Epidermal melanocyte (primary cell): Measurements from ENCODE around the gene TOR1AIP1.
"Not testable (repeated sequence)": the region's sequence is repeated elsewhere in the genome, so short reads cannot be mapped to it uniquely, and the experiment has no call there.

ENCODE experiments used
- DNase-seq: peaks from one replicate; pipeline ENCODE4 v3.0.0; 2011; ENCODE audit warnings: low spot score; ENCODE audit not compliant: insufficient read length

TOR1AIP1 gene

GRCh38 chr1:179882253-179883039 lies at the start of gene TOR1AIP1:
Gene TOR1AIP1, plus strand, starts transcription at chr1:179882285. Its CDS starts 218 bp downstream, at chr1:179882503.
- DNase-seq = peak; percentile 69

GRCh38 chr1:179836686-179837445 lies 45.2 kb upstream of the TOR1AIP1 start:
- not testable (repeated sequence) for DNase-seq

DNA sequence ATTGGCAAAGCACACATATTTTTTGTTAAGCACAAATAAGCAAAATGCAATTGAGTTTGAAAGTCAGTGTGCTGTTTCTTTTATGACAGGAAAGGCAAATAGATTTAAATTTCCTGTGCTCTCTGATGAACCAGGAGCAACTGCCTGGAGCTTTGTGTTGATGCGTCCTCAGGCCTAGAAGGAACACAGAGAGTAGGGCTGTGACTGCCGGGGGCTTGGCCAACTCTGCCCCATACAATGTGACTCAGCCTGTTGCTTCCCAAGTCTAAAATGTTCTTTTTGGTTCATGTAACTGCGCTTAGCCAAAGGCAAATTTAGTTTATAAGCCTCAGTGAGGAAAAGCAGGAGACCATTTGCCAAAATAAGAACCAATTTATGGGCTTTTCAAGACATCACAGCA lies 42.0 kb upstream of the TOR1AIP1 start:
- no peak for DNase-seq

GRCh38 chr1:179848233-179848632 lies 33.9 kb upstream of the TOR1AIP1 start:
- DNase-seq = no peak

DNA sequence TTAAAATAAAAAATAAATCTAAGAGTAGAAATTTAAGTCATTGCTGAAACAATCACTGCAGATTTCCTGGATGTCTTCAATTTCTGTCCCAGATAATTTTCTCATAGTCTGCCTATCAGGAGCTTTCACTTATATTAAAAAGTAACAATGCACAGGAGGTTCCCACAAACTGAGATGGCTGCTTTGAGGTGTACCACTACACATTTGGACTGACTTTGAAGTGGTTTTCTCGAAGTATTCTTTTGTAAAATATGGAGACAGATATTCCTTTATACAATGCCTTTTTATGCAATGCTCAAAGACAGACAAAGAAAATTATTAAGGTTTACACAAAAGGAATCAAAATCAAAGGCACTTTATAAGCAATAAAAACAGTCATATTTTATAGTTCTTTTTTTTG lies 29.0 kb upstream of the TOR1AIP1 start:
- no peak for DNase-seq

DNA sequence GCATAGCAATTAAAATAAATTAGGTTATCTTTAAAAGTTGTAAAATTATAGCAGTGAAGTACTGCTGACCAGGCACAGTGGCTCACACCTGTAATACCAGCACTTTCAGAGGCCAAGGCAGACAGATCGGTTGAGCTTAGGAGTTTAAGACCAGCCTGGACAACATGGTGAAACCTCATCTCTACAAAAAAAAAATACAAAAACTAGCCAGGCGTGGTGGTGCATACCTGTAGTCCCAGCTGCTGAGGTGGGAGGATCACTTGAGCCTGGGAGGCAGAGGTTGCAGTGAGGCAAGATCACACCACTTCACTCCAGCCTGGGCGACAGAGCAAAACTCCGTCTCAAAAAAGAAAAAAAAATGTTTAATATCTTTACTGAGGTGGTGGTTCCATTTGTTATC lies 26.3 kb upstream of the TOR1AIP1 start:
- DNase-seq = not testable (repeated sequence)

DNA sequence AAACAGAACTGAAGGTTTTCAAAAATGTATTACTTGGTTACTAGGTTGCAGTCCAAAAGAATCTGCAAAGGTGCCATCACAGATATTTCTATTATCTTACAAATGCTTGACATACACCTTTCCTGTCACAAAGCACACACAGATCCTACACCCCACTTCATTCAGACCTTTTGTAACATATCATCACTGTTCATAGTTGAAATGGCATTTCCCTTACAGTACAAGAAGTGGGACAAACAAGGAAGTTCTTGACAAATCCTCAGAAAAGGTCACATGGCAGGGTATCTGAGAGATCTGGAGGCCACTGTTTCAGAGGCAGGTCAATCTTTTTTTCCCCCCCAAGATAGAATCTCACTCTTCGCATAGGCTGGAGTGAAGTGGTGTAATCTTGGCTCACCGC lies 25.8 kb upstream of the TOR1AIP1 start:
- DNase-seq = no peak

GRCh38 chr1:179857009-179857408 lies 25.1 kb upstream of the TOR1AIP1 start:
- no peak for DNase-seq

- no peak for DNase-seq
Measured at GRCh38 chr1:179860652-179861051, 21.4 kb upstream of the TOR1AIP1 start.

GRCh38 chr1:179865377-179865776 lies 16.7 kb upstream of the TOR1AIP1 start:
- DNase-seq = no peak

DNA sequence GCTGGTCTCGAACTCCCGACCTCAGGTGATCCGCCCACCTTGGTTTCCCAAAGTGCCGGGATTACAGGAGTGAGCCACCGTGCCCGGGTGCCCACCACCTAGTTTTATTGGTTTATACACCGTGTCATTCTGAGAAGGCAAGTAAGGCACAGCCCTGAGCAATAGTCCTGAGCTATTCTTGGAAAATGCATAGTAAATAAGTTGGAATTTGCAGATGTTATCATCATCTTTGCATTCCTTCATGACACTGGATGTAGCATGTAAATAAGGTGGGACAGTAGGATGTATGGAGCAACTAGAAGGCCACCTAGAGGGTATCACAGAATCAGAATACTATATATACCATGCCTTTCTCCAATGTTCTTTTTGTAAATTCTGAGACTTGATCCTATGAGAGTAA lies 15.5 kb upstream of the TOR1AIP1 start:
- no peak for DNase-seq

- peak; percentile 49 for DNase-seq
Measured at GRCh38 chr1:179867493-179868330, 14.4 kb upstream of the TOR1AIP1 start.

- no peak for DNase-seq
Measured at GRCh38 chr1:179870870-179871269, 11.2 kb upstream of the TOR1AIP1 start.

DNA sequence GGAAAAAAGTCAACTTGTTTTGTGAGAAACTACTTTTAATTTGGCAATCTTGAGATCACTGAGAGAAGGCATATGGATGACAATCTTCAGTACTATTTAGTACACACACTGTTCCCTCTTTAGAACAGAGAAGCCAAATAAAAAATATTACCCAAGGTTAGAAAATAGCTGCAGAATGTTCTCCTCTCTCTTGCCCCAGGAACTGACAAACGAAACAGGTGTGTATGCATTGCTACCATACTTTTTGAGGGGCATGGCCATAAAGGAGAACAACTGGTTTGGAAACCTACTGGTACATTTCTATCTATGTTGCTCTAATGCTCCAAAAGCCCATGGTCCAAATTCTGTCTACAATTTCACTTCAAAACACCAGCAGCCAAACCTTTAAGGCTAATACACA lies 10.1 kb upstream of the TOR1AIP1 start:
- no peak for DNase-seq

GRCh38 chr1:179872558-179872957 lies 9.5 kb upstream of the TOR1AIP1 start:
- no peak for DNase-seq

GRCh38 chr1:179873438-179873851 lies 8.6 kb upstream of the TOR1AIP1 start:
- no peak for DNase-seq

DNA sequence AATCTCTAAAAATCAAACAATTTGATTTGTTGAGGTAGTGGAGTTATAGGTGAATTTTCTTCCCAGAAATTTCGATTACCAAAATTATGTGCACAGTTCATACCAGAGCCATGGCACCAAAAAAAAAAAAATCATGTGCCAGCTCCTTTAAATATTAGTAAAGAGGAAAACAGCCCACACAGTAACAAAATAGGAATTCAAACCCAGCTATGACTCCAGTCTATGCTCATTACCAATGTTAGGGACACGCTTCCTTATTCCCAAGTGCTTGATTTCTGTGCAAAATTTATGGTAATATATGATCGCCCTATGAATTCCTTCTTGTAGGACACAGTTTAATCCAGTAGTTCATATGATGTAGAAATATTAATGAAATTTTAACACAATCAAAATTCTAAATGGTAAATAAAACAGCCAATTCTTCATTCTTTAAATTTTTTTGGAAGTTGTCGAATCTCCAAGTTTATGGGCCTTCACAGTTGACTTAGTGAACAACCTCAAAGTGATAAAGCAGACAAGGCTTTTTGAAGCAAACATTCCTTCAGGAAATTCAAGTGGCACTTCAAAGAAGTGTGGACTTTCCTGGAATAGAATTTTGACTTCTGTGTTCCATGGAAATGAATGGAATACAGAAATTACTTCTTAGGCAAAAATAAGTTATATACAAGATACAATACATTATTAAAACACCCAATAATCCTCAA lies 6.3 kb upstream of the TOR1AIP1 start:
- DNase-seq = no peak

GRCh38 chr1:179876300-179876715 lies 5.8 kb upstream of the TOR1AIP1 start:
- DNase-seq = no peak

- peak; percentile 81 for DNase-seq
Measured at GRCh38 chr1:179877586-179878265, 4.4 kb upstream of the TOR1AIP1 start, which contains the start of gene TOR1AIP2. Gene TOR1AIP2, minus strand, starts transcription at chr1:179877803. Its CDS starts 25,138 bp downstream, at chr1:179852665.

DNA sequence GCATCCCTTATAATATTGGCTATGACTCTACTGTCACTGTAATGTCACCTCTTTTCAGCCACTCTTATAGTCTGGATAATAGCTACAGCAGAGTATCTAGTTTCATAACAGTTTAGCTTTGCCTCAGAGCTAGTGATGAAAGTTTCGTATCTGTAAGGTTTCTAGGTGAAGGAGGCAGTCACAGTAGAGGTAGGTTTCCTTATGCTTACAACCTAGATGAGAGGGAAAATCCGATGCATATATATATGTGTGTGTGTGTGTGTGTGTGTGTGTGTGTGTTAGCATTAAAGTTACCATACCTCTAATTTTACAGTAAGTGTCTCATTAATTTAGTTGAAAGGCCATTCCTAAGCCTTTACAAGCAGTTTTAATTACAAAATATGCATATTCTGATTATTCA lies 2.3 kb upstream of the TOR1AIP1 start:
- no peak for DNase-seq
